Measurements from ENCODE around the gene SYNJ2.

Gene SYNJ2

GRCh38 chr6:158077676-158078075 is 96.0 kb downstream of the SYNJ2 start:
- DNase-seq (ENCODE audit: low spot score): no peak

DNA sequence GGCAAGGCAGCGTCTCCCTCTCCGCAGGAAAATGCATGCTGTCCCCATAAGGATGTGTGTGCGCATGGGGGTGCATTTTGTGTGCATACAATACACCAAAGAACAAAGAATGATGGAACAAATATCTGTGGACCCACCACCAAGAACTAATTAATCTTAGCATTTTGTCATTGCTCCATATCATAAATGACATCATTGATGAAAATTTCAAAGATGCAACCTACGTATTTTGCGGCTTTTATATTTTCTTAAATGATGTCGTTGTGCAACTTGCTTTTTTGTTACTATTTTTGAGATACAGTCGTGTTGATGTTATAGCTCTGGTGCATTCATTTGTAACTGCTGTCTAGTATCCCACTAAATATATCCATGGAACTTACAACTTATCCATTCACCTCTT is 96.7 kb downstream of the SYNJ2 start:
- no peak for DNase-seq (ENCODE audit: low spot score)

DNA sequence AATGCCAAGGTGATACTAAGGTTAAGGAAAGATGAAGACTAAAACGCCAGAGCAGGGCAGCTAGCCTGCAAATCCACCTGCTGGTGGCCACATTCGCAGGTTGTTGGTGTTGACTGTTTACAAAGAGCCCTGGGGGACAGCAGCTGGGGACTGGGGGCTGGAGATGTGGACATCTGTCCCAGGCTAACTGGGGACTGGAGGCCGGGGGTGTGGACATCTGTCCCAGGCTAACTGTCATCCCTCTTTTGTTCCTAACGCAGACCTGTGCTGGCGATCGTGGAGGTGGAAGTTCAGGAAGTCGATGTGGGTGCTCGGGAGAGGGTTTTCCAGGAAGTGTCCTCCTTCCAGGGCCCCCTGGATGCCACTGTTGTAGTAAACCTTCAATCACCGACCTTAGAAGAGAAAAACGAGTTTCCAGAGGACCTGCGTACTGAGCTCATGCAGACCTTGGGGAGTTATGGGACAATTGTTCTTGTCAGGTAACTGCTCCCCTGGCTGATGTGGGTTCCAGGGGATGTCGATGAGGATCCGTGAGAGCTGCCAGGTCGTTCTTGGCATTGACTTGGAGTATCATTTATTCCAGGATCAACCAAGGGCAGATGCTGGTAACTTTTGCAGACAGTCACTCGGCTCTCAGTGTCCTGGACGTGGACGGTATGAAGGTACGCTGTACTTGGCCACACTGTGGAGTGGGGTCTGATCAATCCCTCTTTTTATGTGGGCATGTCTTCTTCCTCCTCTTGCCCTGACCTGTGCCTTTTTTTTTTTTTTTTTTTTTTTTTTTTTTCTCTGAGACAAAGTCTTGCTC is 99.4 kb downstream of the SYNJ2 start:
- no peak for DNase-seq (ENCODE audit: low spot score)

GRCh38 chr6:158081657-158081935 is 99.9 kb downstream of the SYNJ2 start:
- DNase-seq (ENCODE audit: low spot score): no peak

DNA sequence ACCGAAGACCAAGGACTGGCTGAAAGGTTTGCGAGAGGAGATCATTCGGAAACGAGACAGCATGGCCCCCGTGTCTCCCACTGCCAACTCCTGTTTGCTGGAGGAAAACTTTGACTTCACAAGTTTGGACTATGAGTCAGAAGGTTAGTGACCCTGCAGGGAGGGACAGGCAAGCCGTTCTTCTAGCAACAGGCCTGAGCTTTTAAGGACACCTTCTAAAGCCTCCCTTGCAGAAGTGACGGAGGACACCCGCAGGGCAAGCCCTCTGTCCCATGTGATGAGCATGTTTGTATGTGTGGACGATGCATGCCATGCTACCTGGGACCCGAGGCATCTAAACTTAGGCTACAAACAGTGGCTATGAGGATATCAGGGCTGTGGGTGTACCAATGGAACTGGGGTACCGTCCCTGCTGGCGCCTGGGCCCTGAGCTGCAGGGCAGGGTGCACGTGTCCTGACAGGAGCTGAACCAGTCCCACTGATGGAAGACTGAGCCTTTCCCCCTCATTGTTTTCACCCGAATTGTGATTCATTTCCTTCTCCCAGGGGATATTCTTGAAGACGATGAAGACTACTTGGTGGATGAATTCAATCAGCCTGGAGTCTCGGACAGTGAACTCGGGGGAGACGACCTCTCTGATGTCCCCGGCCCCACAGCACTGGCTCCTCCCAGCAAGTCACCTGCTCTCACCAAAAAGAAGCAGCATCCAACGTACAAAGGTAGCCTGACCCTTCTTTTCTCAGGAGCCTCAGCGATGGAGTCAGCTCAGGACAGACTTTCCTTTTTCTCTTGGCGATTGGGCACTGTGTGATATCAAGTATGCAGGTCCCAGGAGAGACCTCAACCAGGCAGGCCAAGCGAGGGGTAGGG is 102.0 kb downstream of the SYNJ2 start:
- no peak for DNase-seq (ENCODE audit: low spot score)

DNA sequence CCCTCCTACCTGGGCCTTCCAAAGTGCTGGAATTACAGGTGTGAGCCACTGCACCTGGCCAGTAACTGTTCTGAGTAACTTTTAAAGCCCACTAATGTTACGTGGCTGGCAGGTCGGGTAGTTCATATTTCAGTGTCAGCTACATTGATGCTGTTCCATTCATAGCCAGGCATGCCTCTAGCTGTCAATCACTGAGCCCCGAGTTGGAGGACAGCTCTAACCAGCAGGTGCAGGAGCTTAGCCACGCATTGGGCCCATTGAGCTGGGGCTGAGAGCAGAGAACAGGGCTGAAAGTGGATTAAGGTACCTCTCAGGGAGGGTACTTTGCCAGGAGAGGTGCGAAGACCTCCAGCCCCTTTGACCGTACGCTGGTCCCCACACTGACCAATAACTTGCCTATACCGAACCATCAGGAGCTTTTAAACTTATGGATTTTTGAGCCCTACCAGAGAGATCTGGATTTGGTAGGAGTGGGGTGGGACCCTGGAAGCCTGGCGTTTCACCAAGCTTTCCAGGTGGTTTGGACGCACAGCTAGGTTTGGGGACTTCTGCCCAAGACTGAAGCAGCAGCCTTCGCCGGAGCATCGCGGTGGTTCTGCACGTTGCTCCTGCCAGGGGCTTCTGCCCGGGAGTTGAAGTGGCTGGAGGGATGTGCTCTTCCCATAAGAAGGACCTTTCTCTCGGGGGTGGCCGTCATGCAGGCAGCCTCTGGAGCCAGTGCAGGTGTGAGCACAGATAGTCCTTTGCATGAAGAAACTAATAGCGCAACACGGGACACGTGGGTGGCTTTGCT is 103.8 kb downstream of the SYNJ2 start:
- no peak for DNase-seq (ENCODE audit: low spot score)

- DNase-seq (ENCODE audit: low spot score): no peak
These were observed 104.4 kb downstream of the SYNJ2 start for GRCh38 chr6:158086054-158086503.

DNA sequence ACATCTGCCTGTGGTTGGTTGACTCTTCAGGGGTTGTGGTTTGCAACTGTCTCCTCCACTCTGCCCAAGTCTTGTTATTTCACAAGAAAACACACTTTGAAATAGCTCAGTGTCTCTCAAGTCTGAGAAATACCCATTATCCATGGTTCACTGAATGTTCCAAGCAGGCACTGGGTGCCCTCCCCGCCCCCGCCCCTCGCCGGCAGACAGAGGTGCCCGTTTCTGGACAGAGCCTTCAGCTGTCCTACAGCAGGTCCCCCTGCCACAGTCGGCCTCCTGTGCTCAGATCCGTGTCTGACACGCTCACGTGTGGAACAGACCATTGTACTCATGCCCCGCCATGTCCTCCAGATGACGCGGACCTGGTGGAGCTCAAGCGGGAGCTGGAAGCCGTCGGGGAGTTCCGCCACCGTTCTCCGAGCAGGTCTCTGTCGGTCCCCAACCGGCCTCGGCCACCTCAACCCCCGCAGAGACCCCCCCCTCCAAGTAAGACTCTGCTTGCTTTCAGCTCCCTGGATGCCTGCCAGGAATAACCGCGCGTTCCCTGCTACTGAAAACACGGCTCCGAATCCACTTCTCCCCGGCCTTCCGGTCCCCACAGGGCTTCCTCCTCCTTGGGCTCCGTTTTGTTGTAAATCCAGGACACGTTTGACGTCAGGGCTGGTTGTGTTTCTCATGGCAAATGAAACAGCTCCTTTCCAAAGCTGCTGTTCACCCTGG is 105.0 kb downstream of the SYNJ2 start:
- no peak for DNase-seq (ENCODE audit: low spot score)

DNA sequence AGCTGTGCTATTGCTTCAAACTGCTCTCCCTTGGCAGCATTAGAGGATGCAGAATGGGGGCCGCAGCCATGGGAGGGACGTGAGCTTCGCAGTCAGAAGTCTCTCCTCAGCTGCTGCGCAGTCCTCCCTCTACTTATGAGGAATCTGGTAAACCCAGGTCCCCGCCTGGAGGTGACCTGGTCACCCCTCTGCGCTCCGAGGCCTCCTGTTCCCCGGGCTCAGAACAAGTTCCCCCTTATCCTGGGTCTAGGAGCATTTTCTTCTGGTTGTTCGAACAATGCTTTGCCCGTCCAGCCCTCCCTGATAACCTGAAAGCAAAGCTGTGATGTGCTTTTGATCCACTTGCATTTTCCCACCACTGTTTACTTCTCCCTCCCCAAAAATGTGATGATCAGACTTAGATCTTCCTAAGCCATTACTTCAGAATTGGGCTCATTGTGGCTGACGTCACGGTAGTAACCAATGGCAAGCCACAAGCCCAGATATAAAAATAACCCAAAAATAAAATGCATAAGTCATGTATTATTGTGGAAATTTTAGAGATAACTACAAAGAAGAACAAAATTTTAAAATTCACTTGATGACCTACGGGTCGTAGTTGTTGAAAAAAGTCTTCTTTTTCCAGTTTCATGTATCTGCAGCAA is 105.7 kb downstream of the SYNJ2 start:
- DNase-seq (ENCODE audit: low spot score): no peak

- no peak for DNase-seq (ENCODE audit: low spot score)
These were observed 111.1 kb downstream of the SYNJ2 start for GRCh38 chr6:158092806-158093205.

DNA sequence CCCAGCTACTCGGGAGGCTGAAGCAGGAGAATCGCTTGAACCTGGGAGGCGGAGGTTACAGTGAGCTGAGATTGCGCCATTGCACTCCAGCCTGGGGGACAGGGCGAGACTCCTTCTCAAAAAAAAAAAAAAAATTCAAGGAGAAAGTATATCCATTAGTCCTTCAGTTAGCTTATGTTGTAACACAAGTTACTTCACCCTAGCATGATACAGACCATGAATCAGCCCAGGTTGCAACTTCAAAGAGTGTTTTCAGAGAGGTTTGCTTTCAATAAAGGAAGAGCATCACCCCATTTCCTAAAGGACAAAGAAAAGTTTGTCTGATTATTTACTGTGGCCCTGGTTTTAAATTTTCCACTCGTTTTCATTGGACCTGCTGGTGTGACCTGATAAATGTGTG is 113.4 kb downstream of the SYNJ2 start:
- DNase-seq (ENCODE audit: low spot score): no peak

GRCh38 chr6:158095671-158096070 is 114.0 kb downstream of the SYNJ2 start:
- DNase-seq (ENCODE audit: low spot score): no peak

DNA sequence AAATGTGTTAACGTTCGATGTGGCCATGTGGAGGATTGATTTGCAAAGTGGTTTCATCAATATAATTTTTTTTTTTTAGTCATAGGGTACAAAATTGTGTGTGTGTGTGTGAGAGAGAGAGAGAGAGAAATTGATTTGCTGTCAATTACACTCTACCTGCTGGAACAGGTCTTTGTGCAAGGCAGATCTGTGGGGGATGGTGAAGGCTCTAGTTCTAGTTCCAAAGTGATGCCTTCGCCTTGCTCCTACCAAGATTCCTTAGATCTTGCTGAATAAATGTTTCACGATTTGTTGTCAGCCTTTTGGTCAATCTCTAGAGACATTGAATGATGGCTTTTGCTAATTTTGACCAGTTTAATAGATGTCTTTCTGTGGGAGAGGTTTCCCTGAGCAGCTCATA is 121.6 kb downstream of the SYNJ2 start:
- no peak for DNase-seq (ENCODE audit: low spot score)

DNA sequence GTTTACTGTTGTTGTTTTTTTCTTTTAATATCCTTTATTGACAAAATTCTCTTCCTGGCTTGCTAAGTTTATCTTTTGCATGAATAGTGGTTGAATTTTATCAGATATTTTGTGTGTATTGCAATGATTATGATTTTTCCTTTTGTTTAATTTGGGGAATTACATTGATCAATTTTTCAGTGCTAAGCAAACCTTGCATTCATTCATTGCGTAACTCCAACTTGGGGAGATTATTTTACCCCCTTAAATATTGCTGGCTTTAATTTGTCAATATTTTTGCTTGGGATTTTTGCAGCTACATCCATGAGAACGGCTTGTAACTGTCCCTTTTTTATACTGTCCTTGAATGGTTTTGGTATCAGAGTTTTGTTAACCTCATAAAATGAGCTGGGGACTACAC is 123.0 kb downstream of the SYNJ2 start:
- DNase-seq (ENCODE audit: low spot score): no peak

GRCh38 chr6:158109748-158110147 is 128.1 kb downstream of the SYNJ2 start:
- DNase-seq (ENCODE audit: low spot score): no peak

GRCh38 chr6:158110986-158111385 is 129.3 kb downstream of the SYNJ2 start:
- DNase-seq (ENCODE audit: low spot score): no peak

DNA sequence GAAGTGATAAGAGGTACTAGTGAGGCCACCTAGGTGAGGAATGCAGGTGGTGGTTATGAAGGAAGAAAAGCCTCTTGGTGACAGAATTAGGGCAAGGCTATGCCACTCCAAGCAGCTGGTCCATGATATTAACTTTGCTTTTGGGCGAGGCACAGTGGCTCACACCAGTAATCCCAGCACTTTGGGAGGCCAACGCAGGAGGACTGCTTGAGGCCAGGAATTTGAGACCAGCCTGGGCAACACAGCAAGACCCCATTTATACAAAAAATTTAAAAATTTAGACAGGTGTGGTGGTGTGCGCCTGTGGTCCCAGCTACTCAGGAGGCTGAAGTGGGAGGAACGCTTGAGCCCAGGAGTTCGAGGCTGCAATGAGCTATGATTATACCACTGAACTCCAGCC is 130.3 kb downstream of the SYNJ2 start:
- DNase-seq (ENCODE audit: low spot score): no peak

GRCh38 chr6:158113802-158114201 is 132.1 kb downstream of the SYNJ2 start:
- no peak for DNase-seq (ENCODE audit: low spot score)

- DNase-seq (ENCODE audit: low spot score): no peak
These were observed 133.4 kb downstream of the SYNJ2 start for GRCh38 chr6:158115102-158115501.

DNA sequence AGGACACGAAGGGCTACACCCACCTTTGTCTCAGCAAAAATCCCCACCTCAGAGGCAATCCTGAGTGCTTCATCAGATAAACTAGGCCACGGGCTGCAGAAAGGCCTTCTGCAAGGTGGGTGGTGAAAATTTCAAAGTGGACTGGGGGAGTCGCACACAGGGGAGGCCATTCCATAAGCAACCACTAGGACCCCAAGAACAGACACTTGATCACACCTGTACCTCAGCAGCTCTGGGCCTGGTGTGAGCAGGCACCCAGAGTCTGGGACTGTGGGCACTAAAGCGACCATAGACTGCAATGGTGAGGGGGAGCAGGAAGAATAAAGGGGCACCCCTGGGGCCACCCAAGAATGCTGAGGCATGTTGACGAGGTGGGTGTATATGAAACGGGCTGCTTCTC is 133.8 kb downstream of the SYNJ2 start:
- no peak for DNase-seq (ENCODE audit: low spot score)

DNA sequence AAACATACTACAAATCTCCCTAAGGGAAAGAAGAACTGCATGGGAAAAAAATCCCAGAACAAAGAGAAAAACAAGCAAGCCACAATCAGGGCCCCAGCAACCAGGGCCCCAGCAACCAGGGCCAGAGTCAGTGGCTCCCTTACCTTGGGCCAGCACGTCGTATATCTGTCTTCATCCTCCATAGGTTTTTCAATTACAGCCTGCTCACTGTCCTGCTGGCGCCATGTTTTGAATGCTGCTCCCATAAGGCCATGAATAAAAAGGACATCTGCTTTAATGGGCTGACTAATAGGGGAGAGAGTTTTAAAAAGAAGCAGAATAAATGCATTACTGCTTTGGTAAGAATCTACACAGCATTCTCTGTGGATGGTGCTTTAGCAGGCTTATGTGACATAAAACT is 137.2 kb downstream of the SYNJ2 start:
- DNase-seq (ENCODE audit: low spot score): no peak

DNA sequence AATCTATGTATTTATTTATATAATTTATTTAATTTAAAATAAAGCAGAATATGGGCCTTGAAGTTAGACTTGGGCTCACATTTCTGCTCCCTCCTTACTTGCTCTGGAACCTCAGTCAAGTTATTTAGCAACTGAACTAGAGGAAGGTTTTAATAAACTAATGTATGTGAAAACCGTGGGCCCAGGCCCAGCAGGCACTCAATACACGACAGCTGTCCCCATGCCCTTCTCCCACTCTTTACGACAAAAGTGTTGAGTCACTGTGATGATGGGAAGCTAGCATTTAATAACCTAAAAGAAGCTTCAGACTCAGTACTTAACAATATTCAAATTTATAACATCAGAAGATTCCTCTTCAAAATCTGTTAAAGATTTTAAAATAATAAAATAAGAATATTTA is 139.7 kb downstream of the SYNJ2 start:
- no peak for DNase-seq (ENCODE audit: low spot score)

Measured in hematopoietic multipotent progenitor cell treated with erythropoietin and hydrocortisone succinate and interleukin-3 and kit ligand, for 17 days (in vitro differentiated cells).